ENCODE measurements around the gene KLHDC7B. TPM values are rescaled to one million over a fixed set of nuclear protein-coding genes. Genes with fewer than 3 reads are reported as not detected.

Gene KLHDC7B
- total and polyA plus RNA-seq, 8 donors = 0.03 to 0.73 (median 0.07) TPM; not detected in 3

DNA sequence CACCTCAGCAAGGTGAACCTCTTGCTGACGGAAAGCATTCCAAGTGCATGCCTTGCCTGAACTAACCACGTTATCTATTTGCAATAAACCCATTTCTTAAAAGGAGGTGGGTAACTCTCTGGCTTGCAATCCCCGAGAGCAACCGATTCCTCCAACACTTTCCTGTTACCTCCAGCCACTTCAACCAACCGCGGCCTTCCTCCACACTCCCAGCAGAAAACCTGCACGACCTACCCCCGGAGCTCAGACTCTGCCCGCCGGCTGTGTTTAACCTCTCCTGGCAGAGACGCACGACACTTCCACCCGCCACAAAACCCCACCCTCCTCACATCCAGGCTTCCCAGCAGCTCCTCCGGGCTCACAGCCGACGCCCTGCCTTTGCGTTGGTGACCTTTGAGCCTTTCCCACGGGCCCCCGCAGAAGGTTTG, 21.0 kb upstream of the KLHDC7B start:
- peaks cover 19 to 46% of the 10 kb centered on the region in 2 donors for H3K4me1 ChIP-seq
- peak overlapping the region; percentile 85 to 86 for H3K4me3 ChIP-seq
- TF ChIP-seq, protein P1, sequence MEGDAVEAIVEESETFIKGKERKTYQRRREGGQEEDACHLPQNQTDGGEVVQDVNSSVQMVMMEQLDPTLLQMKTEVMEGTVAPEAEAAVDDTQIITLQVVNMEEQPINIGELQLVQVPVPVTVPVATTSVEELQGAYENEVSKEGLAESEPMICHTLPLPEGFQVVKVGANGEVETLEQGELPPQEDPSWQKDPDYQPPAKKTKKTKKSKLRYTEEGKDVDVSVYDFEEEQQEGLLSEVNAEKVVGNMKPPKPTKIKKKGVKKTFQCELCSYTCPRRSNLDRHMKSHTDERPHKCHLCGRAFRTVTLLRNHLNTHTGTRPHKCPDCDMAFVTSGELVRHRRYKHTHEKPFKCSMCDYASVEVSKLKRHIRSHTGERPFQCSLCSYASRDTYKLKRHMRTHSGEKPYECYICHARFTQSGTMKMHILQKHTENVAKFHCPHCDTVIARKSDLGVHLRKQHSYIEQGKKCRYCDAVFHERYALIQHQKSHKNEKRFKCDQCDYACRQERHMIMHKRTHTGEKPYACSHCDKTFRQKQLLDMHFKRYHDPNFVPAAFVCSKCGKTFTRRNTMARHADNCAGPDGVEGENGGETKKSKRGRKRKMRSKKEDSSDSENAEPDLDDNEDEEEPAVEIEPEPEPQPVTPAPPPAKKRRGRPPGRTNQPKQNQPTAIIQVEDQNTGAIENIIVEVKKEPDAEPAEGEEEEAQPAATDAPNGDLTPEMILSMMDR (IDR thresholded peaks at IDR 0.05) = no peak
- intact Hi-C loops (cut with DNase I) = no loop called here
- peaks cover 0 to 67% of the 10 kb centered on the region in 2 donors for H3K36me3 ChIP-seq
- H3K27ac ChIP-seq = peak overlapping the region; percentile 99
- H3K27me3 ChIP-seq = no peaks in the 10 kb centered on the region
- ATAC-seq (peak; percentile 0), DNase-seq (no peak)
- no peaks in the 10 kb centered on the region for H3K9me3 ChIP-seq

DNA sequence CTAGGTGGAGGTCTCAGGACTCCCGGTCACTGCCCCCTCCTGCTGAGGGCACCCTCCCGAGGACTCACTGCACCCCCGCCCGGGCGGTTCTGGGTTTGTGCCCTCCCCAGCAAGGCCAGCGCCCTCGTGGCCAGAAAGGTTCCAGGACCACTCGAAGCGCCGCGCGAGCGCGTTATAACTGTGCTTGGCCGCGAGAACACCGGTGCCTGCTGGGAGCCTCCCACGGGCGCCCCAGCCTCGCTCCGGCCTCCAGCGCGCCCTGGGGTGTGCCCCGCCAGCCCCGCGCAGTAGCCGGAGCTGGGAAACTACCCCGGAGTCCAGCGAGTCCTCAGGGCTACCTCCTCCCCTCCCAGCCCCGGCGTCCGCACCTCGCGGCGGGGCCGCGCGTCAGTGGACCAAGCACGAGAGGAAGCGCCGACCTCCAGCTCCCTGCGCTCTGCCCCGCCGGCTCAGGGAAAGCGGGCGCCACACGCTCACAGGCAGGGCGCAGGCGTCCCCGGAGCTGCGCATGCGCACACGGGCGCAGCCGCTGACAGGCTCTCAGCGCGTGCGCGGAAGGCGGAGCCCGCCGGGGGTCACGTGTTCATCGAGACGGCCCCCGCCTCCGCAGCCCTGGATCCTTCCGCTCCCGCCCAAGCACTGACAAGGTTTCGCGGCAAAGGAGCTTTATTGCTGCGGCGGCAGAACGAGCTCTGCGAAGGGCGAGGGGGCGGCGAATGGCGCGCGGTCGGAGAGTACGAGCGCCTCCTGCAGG, 20.4 kb upstream of the KLHDC7B start, which contains the start of gene SCO2:
Gene SCO2 (minus strand): TSS at position 495 of the 754 bp plus-strand sequence. CDS start 1,187 bp downstream, outside the sequence.
- Histone ChIP-seq H3K27ac (peak within 1 kb of the TSS; percentile 99), H3K27me3 (no peaks in the 10 kb centered on the region), H3K36me3 (peaks cover 0 to 61% of the 10 kb centered on the region in 2 donors), H3K4me3 (peak within 1 kb of the TSS; percentile 85 to 86), H3K4me1 (peaks cover 19 to 46% of the 10 kb centered on the region in 2 donors), H3K9me3 (no peaks in the 10 kb centered on the region)
- ATAC-seq (peak; percentile 50), DNase-seq (peak; percentile 96 to 99 (median 98))
- TF ChIP-seq, protein P1 (IDR thresholded peaks at IDR 0.05) = no peak
- intact Hi-C loops (cut with DNase I) = no loop called here

DNA sequence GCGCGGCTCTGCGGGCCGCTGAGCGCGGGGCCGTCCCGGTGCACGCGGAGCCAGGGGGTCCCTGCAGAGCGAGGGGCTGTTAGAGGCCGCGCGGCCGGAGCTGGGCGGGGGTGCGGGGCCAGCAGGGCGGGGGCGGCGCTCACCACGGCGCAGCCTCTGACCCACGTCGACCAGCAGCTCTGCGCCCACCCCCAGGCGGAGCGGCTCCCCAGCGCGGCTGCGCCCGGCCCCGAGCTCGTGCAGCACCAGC, 19.9 kb upstream of the KLHDC7B start:
- no peaks in the 10 kb centered on the region for H3K27me3 ChIP-seq
- peak overlapping the region; percentile 99 for H3K27ac ChIP-seq
- ATAC-seq (peak; percentile 4), DNase-seq (no peak)
- H3K4me3 ChIP-seq = peak overlapping the region; percentile 85 to 86
- intact Hi-C loops (cut with DNase I) = no loop called here
- TF ChIP-seq, protein P1 (IDR thresholded peaks at IDR 0.05) = no peak
- peaks cover 19 to 46% of the 10 kb centered on the region in 2 donors for H3K4me1 ChIP-seq
- no peaks in the 10 kb centered on the region for H3K9me3 ChIP-seq
- H3K36me3 ChIP-seq = peaks cover 0 to 56% of the 10 kb centered on the region in 2 donors

DNA sequence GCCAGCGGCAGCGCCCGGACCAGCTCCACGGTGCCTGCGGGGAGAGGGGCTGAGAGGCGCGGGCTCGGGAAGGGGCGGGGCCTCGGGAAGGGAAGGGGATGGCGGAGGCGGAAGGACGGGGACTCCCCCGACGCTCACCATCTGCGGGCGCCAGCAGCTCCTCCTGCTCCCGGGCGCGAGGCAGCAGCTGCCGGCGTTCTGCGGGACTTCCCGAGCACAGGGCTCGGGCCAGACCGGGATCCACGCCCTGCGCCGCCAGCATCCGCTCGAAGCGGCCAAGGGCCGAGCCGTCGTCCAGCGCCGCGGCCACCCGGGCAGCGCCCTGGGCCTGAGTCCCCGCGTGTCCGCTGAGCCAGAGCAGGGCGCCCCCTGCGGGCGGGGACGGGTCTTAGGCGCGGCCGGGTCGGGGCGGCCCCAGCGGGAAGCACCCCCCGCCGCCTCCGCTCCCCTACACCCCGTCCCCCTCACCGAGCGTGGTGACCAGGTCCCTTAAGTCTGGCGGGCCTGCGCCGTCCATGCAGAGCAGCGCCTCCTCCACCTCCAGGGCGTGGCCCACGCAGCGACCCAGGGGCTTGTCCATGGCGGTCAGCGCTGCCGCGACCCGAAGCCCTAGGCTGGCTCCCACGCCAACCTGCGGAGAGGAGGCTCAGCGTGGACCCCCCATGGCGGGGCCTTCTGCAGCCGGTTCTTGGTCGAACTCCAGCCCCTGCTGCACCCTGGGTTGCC, 19.4 kb upstream of the KLHDC7B start:
- intact Hi-C loops (cut with DNase I) = no loop called here
- H3K4me1 ChIP-seq = peaks cover 19 to 46% of the 10 kb centered on the region in 2 donors
- TF ChIP-seq, protein P1 (IDR thresholded peaks at IDR 0.05) = peak; percentile 54 to 91

More for the DNA sequence above, 19.4 kb upstream of the KLHDC7B start:
- ATAC-seq = peak; percentile 30
- no peaks in the 10 kb centered on the region for H3K27me3 ChIP-seq
- peak; percentile 75 to 97 (median 88) for DNase-seq
- no peaks in the 10 kb centered on the region for H3K9me3 ChIP-seq
- H3K36me3 ChIP-seq = peaks cover 0 to 51% of the 10 kb centered on the region in 2 donors
- peak overlapping the region; percentile 99 for H3K27ac ChIP-seq
- H3K4me3 ChIP-seq = peak overlapping the region; percentile 85 to 86

Measured in left lung (tissue), 10 donors.